ENCODE results near the gene WDR3.

WDR3 gene

DNA sequence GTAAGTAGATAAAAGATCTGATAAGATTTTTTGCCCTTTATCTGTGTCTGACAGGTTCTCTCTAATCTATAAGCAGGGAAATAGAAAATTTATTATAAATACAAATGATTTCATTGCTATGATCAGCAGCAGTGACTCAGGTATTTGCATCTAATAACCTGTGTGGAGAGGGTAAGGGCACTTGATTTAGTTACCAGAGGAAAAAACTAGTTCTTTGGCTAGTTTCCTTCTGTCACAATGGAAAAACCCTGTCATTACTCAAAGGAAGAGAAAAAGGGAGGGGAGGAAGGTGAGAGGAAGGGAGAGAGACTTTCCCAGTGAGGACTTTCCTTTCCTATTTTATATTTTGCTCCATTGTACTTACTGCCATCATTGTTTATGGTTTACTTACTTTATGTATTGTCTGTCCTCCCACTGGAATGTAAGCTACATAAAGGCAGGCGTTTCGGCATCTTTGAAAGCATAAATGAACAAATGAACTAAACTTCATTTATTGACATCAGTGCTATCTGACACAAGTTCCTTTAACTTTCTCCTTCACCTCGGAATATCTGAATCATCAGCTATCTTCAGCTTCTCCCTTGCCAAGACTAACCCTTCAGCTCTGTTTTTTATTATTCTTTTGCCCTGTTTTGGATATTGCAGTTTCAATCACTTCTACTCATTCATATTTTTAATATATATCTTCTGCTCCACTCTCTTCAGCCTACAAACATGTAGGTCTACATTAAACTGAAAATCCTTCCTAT is 34.9 kb downstream of the WDR3 start:
- no peak for TF ChIP-seq TAF1 (IDR thresholded peaks at IDR 0.05; ENCODE audit: borderline replicate concordance, insufficient read depth, low read length)
- TF ChIP-seq SIN3A (IDR thresholded peaks at IDR 0.05; ENCODE audit: borderline replicate concordance, insufficient read depth, low read length): no peak
- TF ChIP-seq POLR2AphosphoS5 (IDR thresholded peaks at IDR 0.05; ENCODE audit: low read depth, low read length): no peak
- TF ChIP-seq FOXP2 (optimal IDR thresholded peaks at IDR 0.05; ENCODE audit: borderline replicate concordance, extremely low read depth, extremely low read length, insufficient read depth): no peak
- TF ChIP-seq REST (IDR thresholded peaks at IDR 0.05; ENCODE audit: insufficient read depth in 1 of 2, low read depth in 2 of 2, low read length in 2 of 2): no peak

DNA sequence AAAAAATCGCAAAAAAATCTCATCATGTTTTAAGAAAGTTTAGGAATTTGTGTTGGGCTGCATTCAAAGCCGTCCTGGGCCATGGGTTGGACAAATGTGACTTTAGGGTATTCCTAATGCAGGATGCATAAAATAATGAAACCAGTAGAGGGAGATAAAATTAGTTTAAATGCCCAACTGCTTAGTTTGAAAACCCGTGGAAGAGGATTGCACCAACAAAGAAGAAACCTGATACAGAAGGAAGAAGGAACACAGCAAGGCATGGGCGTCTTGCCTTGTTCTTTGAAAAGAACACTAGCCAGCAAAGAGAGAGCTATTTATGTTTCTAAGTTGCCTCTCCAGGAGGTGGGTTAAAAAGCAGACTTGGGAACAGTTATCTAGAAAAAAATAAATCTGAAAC is 37.9 kb downstream of the WDR3 start:
- TF ChIP-seq TAF1 (IDR thresholded peaks at IDR 0.05; ENCODE audit: borderline replicate concordance, insufficient read depth, low read length): no peak
- TF ChIP-seq REST (IDR thresholded peaks at IDR 0.05; ENCODE audit: insufficient read depth in 1 of 2, low read depth in 2 of 2, low read length in 2 of 2): no peak
- no peak for TF ChIP-seq POLR2AphosphoS5 (IDR thresholded peaks at IDR 0.05; ENCODE audit: low read depth, low read length)
- no peak for TF ChIP-seq SIN3A (IDR thresholded peaks at IDR 0.05; ENCODE audit: borderline replicate concordance, insufficient read depth, low read length)

- TF ChIP-seq POLR2AphosphoS5 (IDR thresholded peaks at IDR 0.05; ENCODE audit: low read depth, low read length) (no peak), SIN3A (IDR thresholded peaks at IDR 0.05; ENCODE audit: borderline replicate concordance, insufficient read depth, low read length) (no peak), FOXP2 (optimal IDR thresholded peaks at IDR 0.05; ENCODE audit: borderline replicate concordance, extremely low read depth, extremely low read length, insufficient read depth) (no peak), TAF1 (IDR thresholded peaks at IDR 0.05; ENCODE audit: borderline replicate concordance, insufficient read depth, low read length) (no peak), REST (IDR thresholded peaks at IDR 0.05; ENCODE audit: insufficient read depth in 1 of 2, low read depth in 2 of 2, low read length in 2 of 2) (no peak)
These were observed 38.3 kb downstream of the WDR3 start for GRCh38 chr1:117967881-117968280.

DNA sequence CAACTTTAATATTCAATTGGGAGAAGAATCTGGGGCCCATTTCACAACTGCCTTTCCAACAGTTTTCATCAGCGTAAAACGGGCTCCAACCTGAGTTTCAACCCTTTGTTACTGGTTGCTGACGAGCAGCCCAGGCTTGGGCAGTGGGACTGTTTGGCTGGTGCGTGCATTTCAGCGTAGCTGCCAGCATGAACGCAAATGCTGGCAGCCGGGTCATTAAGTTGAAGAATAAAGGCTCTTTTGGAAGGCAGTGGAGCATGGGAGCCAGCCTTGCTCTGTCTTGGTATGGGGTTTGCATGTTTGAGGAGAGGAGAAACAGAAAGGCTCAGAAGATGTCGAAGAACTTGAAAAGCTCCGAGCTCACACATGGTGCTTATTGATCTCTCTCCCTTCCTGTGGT is 40.7 kb downstream of the WDR3 start:
- TF ChIP-seq POLR2AphosphoS5 (IDR thresholded peaks at IDR 0.05; ENCODE audit: low read depth, low read length): no peak
- TF ChIP-seq FOXP2 (optimal IDR thresholded peaks at IDR 0.05; ENCODE audit: borderline replicate concordance, extremely low read depth, extremely low read length, insufficient read depth): no peak
- no peak for TF ChIP-seq SIN3A (IDR thresholded peaks at IDR 0.05; ENCODE audit: borderline replicate concordance, insufficient read depth, low read length)
- TF ChIP-seq TAF1 (IDR thresholded peaks at IDR 0.05; ENCODE audit: borderline replicate concordance, insufficient read depth, low read length): no peak
- no peak for TF ChIP-seq REST (IDR thresholded peaks at IDR 0.05; ENCODE audit: insufficient read depth in 1 of 2, low read depth in 2 of 2, low read length in 2 of 2)

Measured in PFSK-1 (cell line).